ENCODE measurements around the gene VPS4B.
"Not testable (repeated sequence)": the region's sequence is repeated elsewhere in the genome, so short reads cannot be mapped to it uniquely, and the experiment has no call there.

VPS4B gene

GRCh38 chr18:63422087-63422863, at the start of gene VPS4B:
TSS of gene VPS4B (minus strand) at chr18:63422476. CDS start at chr18:63422259, 217 bp downstream.
- FAIRE-seq (peak; percentile 69), DNase-seq (ENCODE audit: insufficient read length, low spot score) (peak; percentile 76)
- TF ChIP-seq POLR2A (IDR thresholded peaks at IDR 0.05; ENCODE audit: low read depth, low read length): peak; percentile 33

GRCh38 chr18:63470751-63471150, 48.5 kb upstream of the VPS4B start:
- no peak for DNase-seq (ENCODE audit: insufficient read length, low spot score)
- no peak for FAIRE-seq
- TF ChIP-seq POLR2A (IDR thresholded peaks at IDR 0.05; ENCODE audit: low read depth, low read length): no peak

- TF ChIP-seq POLR2A (IDR thresholded peaks at IDR 0.05; ENCODE audit: low read depth, low read length): no peak
- DNase-seq (ENCODE audit: insufficient read length, low spot score) (no peak), FAIRE-seq (no peak)
Observed at GRCh38 chr18:63468575-63468974, 46.3 kb upstream of the VPS4B start.

GRCh38 chr18:63467699-63468098, 45.4 kb upstream of the VPS4B start:
- FAIRE-seq (no peak), DNase-seq (ENCODE audit: insufficient read length, low spot score) (no peak)
- TF ChIP-seq POLR2A (IDR thresholded peaks at IDR 0.05; ENCODE audit: low read depth, low read length): no peak

- FAIRE-seq: no peak
- no peak for TF ChIP-seq POLR2A (IDR thresholded peaks at IDR 0.05; ENCODE audit: low read depth, low read length)
- no peak for DNase-seq (ENCODE audit: insufficient read length, low spot score)
Observed at GRCh38 chr18:63465059-63465458, 42.8 kb upstream of the VPS4B start.

GRCh38 chr18:63464434-63464833, 42.2 kb upstream of the VPS4B start:
- TF ChIP-seq POLR2A (IDR thresholded peaks at IDR 0.05; ENCODE audit: low read depth, low read length): no peak
- FAIRE-seq (no peak), DNase-seq (ENCODE audit: insufficient read length, low spot score) (no peak)

GRCh38 chr18:63460414-63460813, 38.1 kb upstream of the VPS4B start:
- TF ChIP-seq POLR2A (IDR thresholded peaks at IDR 0.05; ENCODE audit: low read depth, low read length): no peak
- DNase-seq (ENCODE audit: insufficient read length, low spot score) (no peak), FAIRE-seq (no peak)

GRCh38 chr18:63457977-63458376, 35.7 kb upstream of the VPS4B start:
- TF ChIP-seq POLR2A (IDR thresholded peaks at IDR 0.05; ENCODE audit: low read depth, low read length): no peak
- FAIRE-seq: no peak
- no peak for DNase-seq (ENCODE audit: insufficient read length, low spot score)

- TF ChIP-seq POLR2A (IDR thresholded peaks at IDR 0.05; ENCODE audit: low read depth, low read length): no peak
- peak; percentile 37 for DNase-seq (ENCODE audit: insufficient read length, low spot score)
- no peak for FAIRE-seq
Observed at GRCh38 chr18:63454497-63454896, 32.2 kb upstream of the VPS4B start.

GRCh38 chr18:63452751-63453150, 30.5 kb upstream of the VPS4B start:
- not testable (repeated sequence) for FAIRE-seq; DNase-seq (ENCODE audit: insufficient read length, low spot score)

- TF ChIP-seq POLR2A (IDR thresholded peaks at IDR 0.05; ENCODE audit: low read depth, low read length): no peak
- no peak for FAIRE-seq
Observed at GRCh38 chr18:63451799-63452660, 29.8 kb upstream of the VPS4B start.

GRCh38 chr18:63449426-63449825, 27.1 kb upstream of the VPS4B start:
- FAIRE-seq (no peak), DNase-seq (ENCODE audit: insufficient read length, low spot score) (no peak)
- no peak for TF ChIP-seq POLR2A (IDR thresholded peaks at IDR 0.05; ENCODE audit: low read depth, low read length)

More at GRCh38 chr18:63451799-63452660, 29.8 kb upstream of the VPS4B start:
- DNase-seq (ENCODE audit: insufficient read length, low spot score): no peak

- no peak for FAIRE-seq
Observed at GRCh38 chr18:63447066-63447465, 24.8 kb upstream of the VPS4B start.

GRCh38 chr18:63446266-63446665, 24.0 kb upstream of the VPS4B start:
- FAIRE-seq (no peak), DNase-seq (ENCODE audit: insufficient read length, low spot score) (no peak)
- no peak for TF ChIP-seq POLR2A (IDR thresholded peaks at IDR 0.05; ENCODE audit: low read depth, low read length)

More at GRCh38 chr18:63447066-63447465, 24.8 kb upstream of the VPS4B start:
- TF ChIP-seq POLR2A (IDR thresholded peaks at IDR 0.05; ENCODE audit: low read depth, low read length): no peak
- no peak for DNase-seq (ENCODE audit: insufficient read length, low spot score)

Measured in H54 (cell line).